Measurements from ENCODE around the gene NUDT4B. TPM values are rescaled to one million over a fixed set of nuclear protein-coding genes. Genes with fewer than 3 reads are reported as not detected.
"Not testable (repeated sequence)": the region's sequence is repeated elsewhere in the genome, so short reads cannot be mapped to it uniquely, and the experiment has no call there.

NUDT4B gene
- total and polyA plus RNA-seq, 10 of the 15 experiments (the other 5 are each of a cell fraction or from before 2014, with no cell fraction given): 0.11 to 25.5 (median 5.1) TPM; not detected in 2

DNA sequence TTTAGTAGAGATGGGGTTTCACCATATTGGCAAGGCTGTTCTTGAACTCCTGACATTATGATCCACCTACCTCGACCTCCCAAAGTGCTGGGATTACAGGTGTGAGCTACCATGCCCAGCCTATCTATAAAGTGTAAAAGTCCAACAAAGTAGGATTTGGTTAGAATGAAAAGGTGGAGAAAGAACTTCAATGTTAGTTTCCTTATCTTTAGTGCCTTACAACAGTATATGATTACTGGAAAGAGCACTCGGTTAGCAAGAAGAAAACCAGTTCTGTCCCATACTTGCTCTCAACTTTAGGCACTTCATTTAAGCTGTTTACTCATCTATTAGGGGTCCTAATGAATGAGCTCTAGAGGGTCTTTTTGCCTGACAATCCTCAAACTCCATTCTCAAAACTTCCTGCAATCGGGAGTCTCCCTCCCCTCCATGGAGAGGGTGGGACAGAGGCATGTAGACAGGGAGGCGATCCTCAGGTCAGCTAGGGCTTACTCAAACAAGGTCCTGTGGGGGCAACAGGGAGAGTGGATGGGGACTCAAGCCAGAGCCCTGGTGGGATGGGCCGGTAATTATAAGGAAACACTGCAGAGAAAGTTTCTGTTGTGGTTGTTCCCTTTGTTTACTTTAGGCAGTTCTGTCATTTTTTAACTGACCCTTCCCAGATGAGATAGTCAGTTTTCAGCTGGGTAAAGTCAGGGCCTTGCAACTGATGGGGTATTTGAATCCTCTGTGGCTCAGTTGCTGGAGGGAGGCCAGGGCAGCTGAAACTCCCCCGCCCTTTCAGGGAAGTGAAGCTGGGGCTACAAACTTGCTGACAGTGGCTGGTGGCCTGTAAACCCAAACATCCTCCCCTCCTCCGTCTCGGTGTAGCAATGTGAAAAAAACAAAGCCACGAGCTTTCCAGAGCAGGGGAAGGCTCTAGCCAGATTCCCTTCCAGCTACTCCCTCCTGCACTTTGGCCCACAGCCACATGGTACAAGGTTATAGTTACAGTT lies 4.6 kb upstream of the NUDT4B start:
- H3K27ac ChIP-seq (ENCODE audit: control insufficient read depth, insufficient read depth); H2AFZ ChIP-seq (ENCODE audit: control insufficient read depth, low read depth, low read length); CTCF ChIA-PET; POLR2A ChIA-PET; in situ Hi-C loops (cut with MboI); FAIRE-seq; intact Hi-C loops (cut with micrococcal nuclease; ENCODE audit: unreplicated experiment); RAD21 ChIA-PET (ENCODE audit: unreplicated experiment); BruUV-seq (replicated peaks); H3K4me1 ChIP-seq (ENCODE audit: control insufficient read depth, insufficient read depth, low read length); H3K9ac ChIP-seq (ENCODE audit: control insufficient read depth, insufficient read depth, low read length); H3K27me3 ChIP-seq (replicated peaks in 1 of 2; ENCODE audit: control insufficient read depth in 2 of 2, insufficient read depth in 2 of 2, low read length in 1 of 2); H3K4me3 ChIP-seq; H3K4me2 ChIP-seq (ENCODE audit: control insufficient read depth, insufficient read depth); H3K36me3 ChIP-seq (ENCODE audit: control insufficient read depth in 2 of 2, insufficient read depth in 2 of 2, low read length in 1 of 2); H4K20me1 ChIP-seq (ENCODE audit: control insufficient read depth, insufficient read depth); SMC1A ChIA-PET (ENCODE audit: uncharacterized antibody, unreplicated experiment); H3K9me3 ChIP-seq (replicated peaks; ENCODE audit: control insufficient read depth, insufficient read depth, low read length); DNase-seq (ENCODE audit: low read depth, low spot score); H3K79me2 ChIP-seq (ENCODE audit: control insufficient read depth, insufficient read depth, low read length): not testable (repeated sequence)
- no CpG with 5 or more reads among the region's 9 CpGs for WGBS (ENCODE audit: insufficient coverage, insufficient replicate concordance, low lambda C conversion rate, missing lambda C conversion rate)
- peak; percentile 67 for ATAC-seq

DNA sequence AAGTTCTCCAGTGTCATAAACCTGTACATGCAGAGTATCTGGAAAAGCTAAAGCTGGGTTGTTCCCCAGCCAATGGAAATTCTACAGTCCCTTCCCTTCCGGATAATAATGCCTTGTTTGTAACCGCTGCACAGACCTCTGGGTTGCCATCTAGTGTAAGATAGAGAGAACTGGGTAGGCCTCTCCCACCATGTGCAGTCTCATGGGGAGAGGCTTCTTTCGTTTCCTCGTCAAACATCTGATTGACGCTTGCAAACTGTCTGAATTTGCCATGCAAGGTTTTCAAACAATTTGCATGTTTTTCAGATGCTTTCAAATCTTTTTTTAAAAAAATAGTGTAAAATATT lies 734 bp downstream of the NUDT4B start:
- intact Hi-C loops (cut with micrococcal nuclease; ENCODE audit: unreplicated experiment); H3K4me1 ChIP-seq (ENCODE audit: control insufficient read depth, insufficient read depth, low read length); H3K79me2 ChIP-seq (ENCODE audit: control insufficient read depth, insufficient read depth, low read length); POLR2A ChIA-PET; H4K20me1 ChIP-seq (ENCODE audit: control insufficient read depth, insufficient read depth); H3K27ac ChIP-seq (ENCODE audit: control insufficient read depth, insufficient read depth); H3K9ac ChIP-seq (ENCODE audit: control insufficient read depth, insufficient read depth, low read length); CTCF ChIA-PET; H2AFZ ChIP-seq (ENCODE audit: control insufficient read depth, low read depth, low read length); H3K27me3 ChIP-seq (replicated peaks in 1 of 2; ENCODE audit: control insufficient read depth in 2 of 2, insufficient read depth in 2 of 2, low read length in 1 of 2); DNase-seq (ENCODE audit: low read depth, low spot score); in situ Hi-C loops (cut with MboI); H3K9me3 ChIP-seq (replicated peaks; ENCODE audit: control insufficient read depth, insufficient read depth, low read length); SMC1A ChIA-PET (ENCODE audit: uncharacterized antibody, unreplicated experiment); RAD21 ChIA-PET (ENCODE audit: unreplicated experiment); H3K36me3 ChIP-seq (ENCODE audit: control insufficient read depth in 2 of 2, insufficient read depth in 2 of 2, low read length in 1 of 2); H3K4me3 ChIP-seq; H3K4me2 ChIP-seq (ENCODE audit: control insufficient read depth, insufficient read depth): not testable (repeated sequence)
- BruUV-seq (replicated peaks): TSS peak; percentile 93
- ATAC-seq (peak; percentile 99), FAIRE-seq (peak; percentile 91)
- no CpG with 5 or more reads among the region's 5 CpGs for WGBS (ENCODE audit: insufficient coverage, insufficient replicate concordance, low lambda C conversion rate, missing lambda C conversion rate)

DNA sequence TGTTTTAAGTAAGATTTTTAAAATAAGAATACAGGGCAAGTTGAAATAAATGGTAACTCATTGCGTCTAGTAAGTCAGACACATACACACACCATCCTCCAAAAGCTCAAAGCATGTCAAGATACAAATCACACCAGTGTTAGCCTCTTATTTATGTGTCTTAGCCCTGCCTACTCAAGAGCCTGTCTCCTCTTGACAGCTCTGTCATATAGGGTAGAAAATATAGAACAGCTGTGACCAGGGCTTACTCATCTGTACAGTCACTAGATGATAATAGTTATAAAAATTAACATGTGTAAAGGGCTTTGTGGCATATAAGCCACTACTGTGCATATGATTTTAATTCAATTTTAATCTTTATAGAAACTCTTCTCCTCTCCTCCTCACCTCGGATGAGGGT lies 7.7 kb downstream of the NUDT4B start:
- H2AFZ ChIP-seq (ENCODE audit: control insufficient read depth, low read depth, low read length); H3K4me2 ChIP-seq (ENCODE audit: control insufficient read depth, insufficient read depth); H3K4me3 ChIP-seq; ATAC-seq; FAIRE-seq; H3K79me2 ChIP-seq (ENCODE audit: control insufficient read depth, insufficient read depth, low read length); H4K20me1 ChIP-seq (ENCODE audit: control insufficient read depth, insufficient read depth); intact Hi-C loops (cut with micrococcal nuclease; ENCODE audit: unreplicated experiment); CTCF ChIA-PET; H3K4me1 ChIP-seq (ENCODE audit: control insufficient read depth, insufficient read depth, low read length); SMC1A ChIA-PET (ENCODE audit: uncharacterized antibody, unreplicated experiment); in situ Hi-C loops (cut with MboI); POLR2A ChIA-PET; H3K27ac ChIP-seq (ENCODE audit: control insufficient read depth, insufficient read depth); H3K36me3 ChIP-seq (ENCODE audit: control insufficient read depth in 2 of 2, insufficient read depth in 2 of 2, low read length in 1 of 2); H3K9ac ChIP-seq (ENCODE audit: control insufficient read depth, insufficient read depth, low read length); BruUV-seq (replicated peaks); DNase-seq (ENCODE audit: low read depth, low spot score); H3K27me3 ChIP-seq (replicated peaks in 1 of 2; ENCODE audit: control insufficient read depth in 2 of 2, insufficient read depth in 2 of 2, low read length in 1 of 2); H3K9me3 ChIP-seq (replicated peaks; ENCODE audit: control insufficient read depth, insufficient read depth, low read length); RAD21 ChIA-PET (ENCODE audit: unreplicated experiment): not testable (repeated sequence)
- WGBS (ENCODE audit: insufficient coverage, insufficient replicate concordance, low lambda C conversion rate, missing lambda C conversion rate): no CpG with 5 or more reads among the region's 2 CpGs

DNA sequence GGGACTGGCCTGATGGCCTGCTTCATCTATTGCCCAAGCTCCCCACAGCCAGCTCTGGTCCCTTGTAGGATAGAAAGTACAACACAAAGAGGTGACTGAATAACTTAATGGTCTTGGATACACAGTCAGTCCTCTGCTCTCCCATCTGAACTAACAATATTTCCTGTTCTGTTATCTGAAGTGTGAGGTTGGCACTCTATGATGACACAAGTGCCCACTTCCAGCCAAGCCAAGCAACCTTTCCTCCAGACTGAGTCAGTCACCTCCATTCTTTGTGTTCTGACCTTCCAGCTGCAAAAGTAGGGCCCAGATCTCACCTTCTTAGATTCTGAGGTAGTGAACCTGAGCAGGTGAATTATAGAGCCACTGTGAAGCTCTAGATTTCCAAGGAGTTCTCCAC lies 8.9 kb downstream of the NUDT4B start:
- H3K9me3 ChIP-seq (replicated peaks; ENCODE audit: control insufficient read depth, insufficient read depth, low read length); H3K27ac ChIP-seq (ENCODE audit: control insufficient read depth, insufficient read depth); ATAC-seq; RAD21 ChIA-PET (ENCODE audit: unreplicated experiment); DNase-seq (ENCODE audit: low read depth, low spot score); H2AFZ ChIP-seq (ENCODE audit: control insufficient read depth, low read depth, low read length); H3K79me2 ChIP-seq (ENCODE audit: control insufficient read depth, insufficient read depth, low read length); BruUV-seq (replicated peaks); H3K4me1 ChIP-seq (ENCODE audit: control insufficient read depth, insufficient read depth, low read length); CTCF ChIA-PET; H3K4me3 ChIP-seq; SMC1A ChIA-PET (ENCODE audit: uncharacterized antibody, unreplicated experiment); in situ Hi-C loops (cut with MboI); intact Hi-C loops (cut with micrococcal nuclease; ENCODE audit: unreplicated experiment); H3K9ac ChIP-seq (ENCODE audit: control insufficient read depth, insufficient read depth, low read length); POLR2A ChIA-PET; FAIRE-seq; H3K4me2 ChIP-seq (ENCODE audit: control insufficient read depth, insufficient read depth); H3K27me3 ChIP-seq (replicated peaks in 1 of 2; ENCODE audit: control insufficient read depth in 2 of 2, insufficient read depth in 2 of 2, low read length in 1 of 2); H4K20me1 ChIP-seq (ENCODE audit: control insufficient read depth, insufficient read depth); H3K36me3 ChIP-seq (ENCODE audit: control insufficient read depth in 2 of 2, insufficient read depth in 2 of 2, low read length in 1 of 2): not testable (repeated sequence)
